ENCODE measurements around the gene PRKN.

DNA sequence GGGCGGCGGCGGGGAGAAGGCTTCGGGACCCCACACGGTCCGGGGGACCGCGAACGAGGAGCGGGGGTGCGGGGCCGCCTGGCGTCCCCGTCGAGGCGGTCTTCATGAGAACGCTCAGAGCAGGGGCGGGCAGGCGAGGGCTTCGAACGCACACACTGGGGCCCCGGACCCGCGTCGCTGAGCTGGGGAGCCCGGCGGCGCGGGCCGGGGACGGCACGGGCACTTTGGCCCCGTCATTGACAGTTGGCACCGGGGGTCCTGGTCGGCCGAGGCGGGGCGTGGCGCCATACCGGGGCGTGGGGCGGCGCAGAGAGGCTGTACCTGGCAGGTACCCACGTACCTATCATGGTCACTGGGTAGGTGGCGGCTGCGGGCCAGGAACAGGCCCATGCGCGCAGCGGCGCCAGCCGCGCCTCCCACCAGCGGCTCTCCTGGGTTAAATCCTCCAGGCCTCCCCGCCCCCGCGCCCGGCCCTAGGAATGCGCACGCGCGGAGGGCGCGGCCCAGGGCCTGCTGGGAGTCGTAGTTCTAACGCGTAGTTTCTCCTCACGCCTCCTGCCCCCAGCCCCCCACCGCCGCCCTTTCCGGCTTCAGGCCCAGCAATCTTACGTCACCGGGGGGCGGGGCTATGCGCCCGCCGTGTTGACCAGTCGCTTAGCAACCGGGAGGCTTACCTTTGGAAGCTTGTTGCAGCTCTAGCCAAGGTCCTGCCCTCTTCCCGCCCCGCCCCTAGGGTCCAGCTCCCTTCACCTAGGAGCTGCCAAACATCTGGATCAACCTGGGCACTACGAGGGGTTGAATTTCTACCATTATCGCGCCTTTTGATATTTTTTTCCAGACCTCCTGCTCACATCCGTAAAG lies at the start of gene PRKN, which contains the start of gene PACRG:
- TF ChIP-seq, protein P1, sequence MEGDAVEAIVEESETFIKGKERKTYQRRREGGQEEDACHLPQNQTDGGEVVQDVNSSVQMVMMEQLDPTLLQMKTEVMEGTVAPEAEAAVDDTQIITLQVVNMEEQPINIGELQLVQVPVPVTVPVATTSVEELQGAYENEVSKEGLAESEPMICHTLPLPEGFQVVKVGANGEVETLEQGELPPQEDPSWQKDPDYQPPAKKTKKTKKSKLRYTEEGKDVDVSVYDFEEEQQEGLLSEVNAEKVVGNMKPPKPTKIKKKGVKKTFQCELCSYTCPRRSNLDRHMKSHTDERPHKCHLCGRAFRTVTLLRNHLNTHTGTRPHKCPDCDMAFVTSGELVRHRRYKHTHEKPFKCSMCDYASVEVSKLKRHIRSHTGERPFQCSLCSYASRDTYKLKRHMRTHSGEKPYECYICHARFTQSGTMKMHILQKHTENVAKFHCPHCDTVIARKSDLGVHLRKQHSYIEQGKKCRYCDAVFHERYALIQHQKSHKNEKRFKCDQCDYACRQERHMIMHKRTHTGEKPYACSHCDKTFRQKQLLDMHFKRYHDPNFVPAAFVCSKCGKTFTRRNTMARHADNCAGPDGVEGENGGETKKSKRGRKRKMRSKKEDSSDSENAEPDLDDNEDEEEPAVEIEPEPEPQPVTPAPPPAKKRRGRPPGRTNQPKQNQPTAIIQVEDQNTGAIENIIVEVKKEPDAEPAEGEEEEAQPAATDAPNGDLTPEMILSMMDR (IDR thresholded peaks at IDR 0.05; ENCODE audit: low read depth, low read length) = no peak
- no peak for TF ChIP-seq EZH2phosphoT487 (IDR thresholded peaks at IDR 0.05; ENCODE audit: low read depth)

Data from OCI-LY3 (cell line).